HG03045 (cell line): Measurements from ENCODE around the gene GNLY.

Source experiments
- ATAC-seq: cut with Tn5 transposase; IDR thresholded peaks from one replicate; pipeline ENCODE4 v1.9.1; 2021; ENCODE audit warnings: mild to moderate bottlenecking, moderate library complexity; ENCODE audit not compliant: unreplicated experiment

GNLY gene

DNA sequence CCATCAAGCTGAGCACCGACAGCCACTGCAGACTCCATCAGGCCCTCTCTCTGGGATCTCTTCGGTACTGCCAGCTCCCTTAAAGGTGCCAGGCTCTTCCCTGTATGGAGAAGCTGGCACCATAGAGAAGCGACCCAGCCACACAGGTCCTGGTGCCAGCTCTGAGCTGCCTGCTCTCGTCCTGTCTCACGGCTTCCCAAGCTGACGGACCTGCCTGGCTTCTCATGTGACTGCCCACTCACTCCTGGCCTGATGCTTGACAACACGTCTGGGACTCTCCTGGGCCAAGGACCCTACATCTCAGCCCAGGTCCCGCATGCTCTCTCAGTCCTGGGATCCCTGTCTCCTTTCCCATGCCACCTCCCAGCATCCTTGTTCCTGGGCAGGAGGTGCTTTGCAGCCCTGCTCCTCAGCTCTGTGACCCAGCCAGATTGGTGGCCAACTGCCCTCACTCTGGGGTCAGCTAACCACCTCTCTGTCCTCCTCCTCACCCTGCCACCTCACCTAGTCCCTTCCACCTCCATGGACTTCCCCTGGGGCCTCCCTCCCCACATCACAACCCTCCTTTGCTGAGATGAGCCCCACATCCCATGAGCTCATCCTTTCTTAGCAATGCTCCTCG lies 47.2 kb downstream of the GNLY start:
- no peak for ATAC-seq

DNA sequence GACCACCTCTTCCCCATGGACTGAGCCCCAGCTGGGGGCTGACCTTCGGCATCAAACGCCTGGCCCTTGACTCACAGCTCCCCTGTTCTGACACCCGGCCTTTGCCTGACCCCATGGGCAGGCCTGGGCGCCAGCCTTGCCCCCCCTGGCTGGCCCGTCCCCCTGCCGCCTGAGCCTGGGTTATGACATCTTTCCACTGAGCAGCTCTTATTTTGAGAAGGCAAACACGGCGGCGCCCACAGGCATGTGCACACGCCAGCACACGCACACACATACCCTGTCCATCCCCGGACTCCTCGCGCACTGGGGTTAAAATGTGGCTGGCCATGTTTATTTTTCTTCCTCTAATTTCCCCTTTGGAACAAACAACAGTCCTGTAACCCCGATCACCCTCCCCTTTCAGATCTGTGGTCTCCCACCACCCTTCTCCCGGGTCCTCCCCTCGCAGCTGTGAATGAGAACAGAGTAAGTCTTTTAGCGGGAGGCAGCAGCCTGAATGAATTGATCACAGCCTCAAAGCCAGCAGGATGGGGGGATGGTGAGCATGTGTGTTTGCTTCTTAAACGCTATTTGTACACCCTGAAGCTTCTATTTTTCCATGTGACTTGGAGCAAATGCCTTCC lies 47.8 kb downstream of the GNLY start:
- no peak for ATAC-seq

DNA sequence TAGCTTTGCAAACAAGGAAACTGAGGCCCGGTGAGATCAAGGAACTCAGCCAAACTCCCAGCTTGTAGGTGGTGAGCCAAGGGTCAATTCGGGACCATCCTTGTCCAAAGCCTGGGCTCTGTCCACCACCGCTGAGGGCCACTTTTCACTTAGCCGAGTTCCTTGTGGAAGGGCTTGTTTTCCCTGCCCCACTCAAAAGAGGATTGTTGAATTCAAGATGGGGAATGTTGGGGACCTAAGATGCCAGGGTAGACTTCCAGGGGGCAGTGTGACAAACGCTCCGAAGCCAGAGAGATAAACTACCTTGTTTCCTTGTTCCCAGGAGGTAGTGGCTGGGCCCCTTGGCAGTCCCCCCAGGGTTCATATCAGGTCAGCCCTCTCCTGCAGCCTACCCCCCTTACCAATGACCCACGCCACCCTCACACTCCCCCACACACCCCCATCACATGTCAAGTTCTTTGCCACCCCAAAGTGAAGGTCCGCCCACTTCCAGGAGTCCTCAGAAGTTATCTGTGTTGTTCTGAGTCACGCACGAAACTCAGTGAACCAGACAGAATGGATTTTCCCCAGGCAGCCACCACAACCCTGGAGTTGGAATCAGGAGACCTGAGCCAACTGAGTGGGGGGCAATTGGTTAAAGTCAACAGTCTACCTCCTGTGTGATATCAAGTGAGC lies 49.3 kb downstream of the GNLY start:
- ATAC-seq: no peak

DNA sequence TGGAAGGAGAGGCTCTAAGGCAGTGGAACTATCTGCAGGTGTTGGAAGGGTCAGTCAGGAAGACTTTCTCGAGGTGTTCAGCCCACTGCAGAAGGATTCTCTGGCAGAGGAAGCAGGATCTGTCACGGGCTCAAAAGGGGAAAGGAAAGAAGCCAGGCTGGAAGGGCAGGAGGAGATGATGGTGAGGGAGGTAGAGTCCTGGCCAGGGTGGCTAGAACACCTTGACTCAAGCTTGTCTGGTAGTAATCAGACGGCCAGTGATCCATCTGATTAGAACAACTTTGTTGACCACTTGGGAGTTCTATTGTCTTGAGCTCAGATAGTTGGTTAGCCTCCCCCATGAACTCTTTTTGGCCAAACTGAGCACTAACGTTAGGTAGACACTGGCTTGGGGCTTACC lies 49.9 kb downstream of the GNLY start:
- ATAC-seq: no peak

DNA sequence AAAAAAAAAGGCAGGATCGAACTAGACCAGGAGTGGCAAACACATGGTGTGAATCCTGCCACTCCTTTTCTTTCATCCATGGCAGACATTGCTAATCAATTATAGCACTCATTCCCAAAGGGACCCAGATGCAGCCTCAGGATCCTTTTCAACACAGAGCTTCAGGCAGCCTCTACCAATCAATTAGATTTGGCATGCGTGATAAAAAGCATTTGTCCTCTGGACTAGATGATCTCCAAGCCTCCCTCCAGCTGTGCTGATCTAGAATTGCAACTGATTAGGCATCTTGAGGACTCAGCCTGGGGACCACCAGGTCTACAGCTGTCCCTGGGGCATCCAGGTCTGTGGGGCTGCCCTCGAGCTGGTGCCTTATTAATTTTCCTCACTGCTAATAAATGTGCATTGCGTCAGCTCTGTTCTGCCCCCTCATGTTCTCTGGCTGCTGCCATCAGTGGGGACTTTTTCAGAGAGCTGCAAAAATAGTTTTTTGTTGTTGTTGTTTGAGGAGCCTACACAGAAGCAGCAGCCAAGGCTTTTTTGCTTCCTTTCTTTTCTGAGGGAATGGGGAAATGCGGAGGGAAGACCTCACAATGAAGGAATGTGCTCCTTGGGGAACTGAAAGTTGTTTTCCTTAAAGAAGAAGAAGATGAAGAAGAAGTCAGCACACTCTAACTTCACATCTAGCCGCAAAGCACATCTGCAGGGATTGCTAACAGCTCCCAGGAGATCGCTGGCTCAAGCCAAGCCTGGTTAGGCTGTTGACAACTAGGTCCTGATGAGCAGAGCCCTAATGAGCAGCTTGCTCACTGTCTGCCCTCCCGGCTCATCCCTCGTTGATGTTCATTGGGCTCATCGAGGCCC lies 50.8 kb downstream of the GNLY start:
- no peak for ATAC-seq

DNA sequence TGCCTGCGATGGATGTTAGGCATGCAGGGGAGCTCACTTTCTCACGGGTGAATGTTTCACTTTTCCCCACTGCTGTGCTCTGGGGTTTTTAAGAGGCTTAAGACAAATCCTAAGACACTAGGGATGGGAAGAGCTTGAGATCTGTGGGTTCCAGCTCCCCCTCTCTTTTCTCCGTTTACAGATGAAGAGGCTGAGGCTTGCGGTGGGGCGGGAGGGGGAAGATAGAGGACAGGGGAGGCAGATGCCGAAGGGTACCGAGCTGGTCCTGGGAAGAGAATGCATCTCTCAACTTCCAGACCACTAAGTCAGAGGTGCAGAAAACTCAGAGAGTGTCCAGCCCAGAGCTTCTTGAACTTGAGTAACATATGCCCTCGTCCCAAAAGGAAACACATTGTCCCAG lies 51.5 kb downstream of the GNLY start:
- no peak for ATAC-seq

DNA sequence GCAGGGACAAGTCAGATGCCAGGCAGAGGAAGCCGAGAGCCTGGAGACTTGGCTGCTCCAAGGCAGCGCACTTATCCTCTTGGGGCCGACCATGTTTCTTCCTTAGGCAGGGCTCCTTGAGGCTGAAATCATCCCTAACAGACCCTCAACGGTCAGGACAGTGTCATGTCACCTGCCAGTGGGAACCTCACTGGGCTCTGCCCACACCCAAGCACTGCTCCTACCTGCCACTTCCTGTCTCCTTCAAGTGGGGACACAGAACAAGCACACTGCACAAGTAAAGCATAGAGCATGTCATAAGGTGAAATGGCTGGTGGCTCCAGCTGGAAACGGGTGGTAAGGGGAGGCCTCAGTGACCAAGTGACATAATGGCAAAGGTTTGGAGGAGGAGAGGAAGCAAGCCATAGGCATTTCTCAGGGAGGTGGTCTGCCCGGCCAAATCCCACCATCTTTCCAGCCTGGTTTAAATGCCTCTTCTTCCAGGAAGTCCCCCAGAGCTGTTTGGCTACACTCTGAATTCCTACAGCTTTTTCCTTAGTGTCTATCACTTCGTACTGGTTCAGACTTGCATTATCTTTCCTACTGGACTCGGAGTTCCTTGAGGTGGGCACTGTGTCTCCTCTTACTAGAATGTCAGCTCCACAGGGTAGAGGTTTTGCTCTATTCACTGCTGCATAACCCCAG lies 52.3 kb downstream of the GNLY start:
- no peak for ATAC-seq

DNA sequence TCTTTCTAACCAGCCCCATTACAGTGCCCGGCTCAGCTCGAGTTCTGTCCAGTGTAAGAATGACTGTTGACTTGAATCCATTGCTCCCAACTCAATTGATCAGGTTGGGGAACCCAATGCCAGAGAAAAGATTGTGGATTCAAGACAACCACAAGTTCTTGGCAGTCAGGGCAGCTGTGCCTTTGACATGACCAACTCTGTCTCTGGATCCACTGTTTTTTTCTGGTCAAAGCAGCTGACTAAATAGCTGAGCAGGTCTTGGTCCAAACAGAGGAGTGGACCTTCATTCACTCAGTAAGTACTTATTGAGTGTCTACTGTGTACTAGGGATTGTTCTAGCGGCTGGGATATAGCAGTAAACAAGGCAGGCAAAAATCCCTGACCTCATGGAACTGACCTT lies 53.3 kb downstream of the GNLY start:
- no peak for ATAC-seq

DNA sequence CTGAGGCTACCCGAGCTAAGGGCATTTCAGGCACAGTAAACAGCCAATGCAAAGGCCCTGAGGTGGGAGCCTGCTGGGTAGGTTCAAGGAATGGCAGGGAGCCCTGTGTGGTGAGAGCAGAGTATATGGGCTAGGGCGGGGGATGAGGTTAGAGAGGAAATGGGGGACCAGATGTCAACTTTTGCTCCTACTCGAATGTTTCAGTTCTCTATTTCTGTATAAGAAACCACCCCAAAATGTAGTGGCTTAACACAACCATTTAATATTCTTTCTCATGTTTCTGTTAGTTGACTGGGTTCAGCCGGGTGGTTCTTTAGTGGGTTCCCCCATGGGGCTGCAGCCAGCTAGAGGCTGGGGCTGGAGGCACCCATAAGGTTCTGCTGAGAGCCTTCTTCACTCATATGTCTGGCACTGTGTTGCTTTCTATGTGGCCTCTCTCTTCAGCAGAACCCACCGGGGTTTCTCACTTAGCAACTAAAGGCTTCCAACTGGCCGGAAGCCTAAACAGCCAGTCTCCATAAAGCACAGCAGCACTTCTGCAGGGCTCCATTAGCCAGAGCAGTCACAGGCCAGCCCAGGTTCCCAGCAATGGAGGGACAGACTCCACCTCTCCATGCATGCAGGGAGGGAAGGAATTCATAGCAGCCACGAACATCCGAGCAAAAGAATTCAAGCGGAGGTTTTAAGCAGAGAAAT lies 54.0 kb downstream of the GNLY start:
- ATAC-seq: no peak
